PFSK-1 (cell line): ENCODE results near the gene MTX3.

Experiments
- FOXP2 ChIP-seq: optimal IDR thresholded peaks from 2 replicates; pipeline ENCODE3; 2011; ENCODE audit warnings: borderline replicate concordance, control low read depth, inconsistent platforms; ENCODE audit not compliant: insufficient read depth; ENCODE audit errors: extremely low read length, extremely low read depth
- POLR2AphosphoS5 ChIP-seq: IDR thresholded peaks from 2 replicates; pipeline ENCODE4 v1.6.1; 2012; ENCODE audit warnings: low read depth, mild to moderate bottlenecking, control low read depth, low read length, moderate library complexity
- SIN3A ChIP-seq: IDR thresholded peaks from 2 replicates; pipeline ENCODE4 v1.6.1; 2012; ENCODE audit warnings: mild to moderate bottlenecking, low read length, moderate library complexity, borderline replicate concordance; ENCODE audit not compliant: insufficient read depth
- TAF1 ChIP-seq: IDR thresholded peaks from 2 replicates; pipeline ENCODE4 v1.6.1; 2012; ENCODE audit warnings: low read length, control low read depth, borderline replicate concordance; ENCODE audit not compliant: insufficient read depth
- TF ChIP-seq, protein P1 (sequence below), 2 experiments: IDR thresholded peaks; 2 replicates each; pipeline versions ENCODE4 v1.6.1 to v1.8.0; 2011 to 2012; ENCODE audit warnings: low read depth in 2 of 2, low read length in 2 of 2, control low read depth in 1 of 2, inconsistent platforms in 1 of 2, mild to moderate bottlenecking in 1 of 2, moderate library complexity in 1 of 2; ENCODE audit not compliant: insufficient read depth in 1 of 2

Gene MTX3

DNA sequence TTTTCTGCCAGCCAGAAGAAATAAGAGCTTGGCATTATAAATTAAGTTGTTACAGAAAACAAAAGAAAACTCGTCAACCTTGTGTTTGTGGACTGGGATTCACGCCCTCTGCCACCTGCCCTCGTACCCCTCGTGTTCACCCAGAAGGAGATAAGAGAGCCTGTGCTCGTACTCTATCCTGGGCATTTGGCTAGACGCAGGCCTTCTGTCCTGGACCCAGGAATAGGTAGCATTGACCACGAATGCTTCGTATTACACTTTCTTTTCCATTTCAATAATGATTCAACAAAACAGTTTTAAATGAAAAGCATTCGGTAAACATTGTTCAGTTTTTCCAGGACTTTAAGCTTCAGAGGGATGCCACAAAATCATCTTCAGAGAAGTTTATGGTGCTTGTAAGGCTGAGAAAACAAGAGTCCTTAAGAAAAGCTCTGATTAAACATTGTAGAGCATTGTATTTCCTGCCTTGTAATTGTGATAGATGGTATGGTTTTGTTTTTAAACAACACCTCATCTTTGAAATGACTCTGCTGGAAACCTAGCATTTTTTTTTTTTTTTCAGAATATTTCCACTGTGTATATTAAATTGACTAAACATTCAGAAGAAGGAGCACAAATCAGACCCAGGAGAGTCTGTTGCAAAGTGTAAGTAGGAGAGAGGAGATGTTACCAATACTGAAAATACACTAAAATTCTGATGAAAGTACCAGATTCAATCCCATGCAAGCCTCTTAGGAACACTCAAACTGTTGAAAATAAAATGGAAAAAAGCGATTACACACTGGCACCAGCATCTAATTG lies 27.6 kb downstream of the MTX3 start:
- TF ChIP-seq, protein P1, sequence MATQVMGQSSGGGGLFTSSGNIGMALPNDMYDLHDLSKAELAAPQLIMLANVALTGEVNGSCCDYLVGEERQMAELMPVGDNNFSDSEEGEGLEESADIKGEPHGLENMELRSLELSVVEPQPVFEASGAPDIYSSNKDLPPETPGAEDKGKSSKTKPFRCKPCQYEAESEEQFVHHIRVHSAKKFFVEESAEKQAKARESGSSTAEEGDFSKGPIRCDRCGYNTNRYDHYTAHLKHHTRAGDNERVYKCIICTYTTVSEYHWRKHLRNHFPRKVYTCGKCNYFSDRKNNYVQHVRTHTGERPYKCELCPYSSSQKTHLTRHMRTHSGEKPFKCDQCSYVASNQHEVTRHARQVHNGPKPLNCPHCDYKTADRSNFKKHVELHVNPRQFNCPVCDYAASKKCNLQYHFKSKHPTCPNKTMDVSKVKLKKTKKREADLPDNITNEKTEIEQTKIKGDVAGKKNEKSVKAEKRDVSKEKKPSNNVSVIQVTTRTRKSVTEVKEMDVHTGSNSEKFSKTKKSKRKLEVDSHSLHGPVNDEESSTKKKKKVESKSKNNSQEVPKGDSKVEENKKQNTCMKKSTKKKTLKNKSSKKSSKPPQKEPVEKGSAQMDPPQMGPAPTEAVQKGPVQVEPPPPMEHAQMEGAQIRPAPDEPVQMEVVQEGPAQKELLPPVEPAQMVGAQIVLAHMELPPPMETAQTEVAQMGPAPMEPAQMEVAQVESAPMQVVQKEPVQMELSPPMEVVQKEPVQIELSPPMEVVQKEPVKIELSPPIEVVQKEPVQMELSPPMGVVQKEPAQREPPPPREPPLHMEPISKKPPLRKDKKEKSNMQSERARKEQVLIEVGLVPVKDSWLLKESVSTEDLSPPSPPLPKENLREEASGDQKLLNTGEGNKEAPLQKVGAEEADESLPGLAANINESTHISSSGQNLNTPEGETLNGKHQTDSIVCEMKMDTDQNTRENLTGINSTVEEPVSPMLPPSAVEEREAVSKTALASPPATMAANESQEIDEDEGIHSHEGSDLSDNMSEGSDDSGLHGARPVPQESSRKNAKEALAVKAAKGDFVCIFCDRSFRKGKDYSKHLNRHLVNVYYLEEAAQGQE (IDR thresholded peaks at IDR 0.05; ENCODE audit: insufficient read depth in 1 of 2, low read depth in 2 of 2, low read length in 2 of 2) = no peak
- no peak for TF ChIP-seq TAF1

DNA sequence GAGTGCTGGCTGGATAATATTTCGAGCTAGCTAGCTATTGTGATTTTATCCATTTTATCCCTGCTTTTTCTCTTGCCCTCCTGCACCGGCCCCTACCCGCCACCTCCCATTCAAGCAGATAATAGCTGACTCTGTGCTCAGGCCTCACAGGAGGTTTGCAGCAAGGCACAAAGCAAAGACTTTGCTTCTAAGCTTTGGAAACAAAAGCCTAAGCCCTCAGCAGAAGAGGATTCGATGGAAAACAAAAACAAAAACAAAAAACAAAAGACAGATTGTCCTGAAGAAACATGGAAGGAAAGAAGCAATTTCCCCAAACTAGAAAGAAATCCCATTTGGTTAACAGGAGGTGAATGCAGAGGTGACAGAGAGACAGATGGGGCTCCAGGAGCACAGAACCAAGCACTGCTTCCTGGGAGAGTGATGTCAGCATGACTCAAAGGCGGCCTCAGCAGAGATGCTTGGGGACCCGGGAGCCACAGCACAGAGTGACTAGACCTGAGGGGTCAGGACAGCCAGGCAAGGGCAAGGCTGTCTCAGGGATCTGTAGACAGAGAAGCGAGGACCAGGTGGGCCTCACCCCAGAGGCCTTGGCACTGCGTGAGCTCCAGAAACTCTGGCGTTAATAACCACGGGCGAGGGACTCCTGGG lies 28.4 kb downstream of the MTX3 start:
- no peak for TF ChIP-seq SIN3A
- no peak for TF ChIP-seq TAF1
- no peak for TF ChIP-seq POLR2AphosphoS5
- TF ChIP-seq FOXP2 = no peak
- TF ChIP-seq, protein P1 (IDR thresholded peaks at IDR 0.05; ENCODE audit: insufficient read depth in 1 of 2, low read depth in 2 of 2, low read length in 2 of 2) = no peak

DNA sequence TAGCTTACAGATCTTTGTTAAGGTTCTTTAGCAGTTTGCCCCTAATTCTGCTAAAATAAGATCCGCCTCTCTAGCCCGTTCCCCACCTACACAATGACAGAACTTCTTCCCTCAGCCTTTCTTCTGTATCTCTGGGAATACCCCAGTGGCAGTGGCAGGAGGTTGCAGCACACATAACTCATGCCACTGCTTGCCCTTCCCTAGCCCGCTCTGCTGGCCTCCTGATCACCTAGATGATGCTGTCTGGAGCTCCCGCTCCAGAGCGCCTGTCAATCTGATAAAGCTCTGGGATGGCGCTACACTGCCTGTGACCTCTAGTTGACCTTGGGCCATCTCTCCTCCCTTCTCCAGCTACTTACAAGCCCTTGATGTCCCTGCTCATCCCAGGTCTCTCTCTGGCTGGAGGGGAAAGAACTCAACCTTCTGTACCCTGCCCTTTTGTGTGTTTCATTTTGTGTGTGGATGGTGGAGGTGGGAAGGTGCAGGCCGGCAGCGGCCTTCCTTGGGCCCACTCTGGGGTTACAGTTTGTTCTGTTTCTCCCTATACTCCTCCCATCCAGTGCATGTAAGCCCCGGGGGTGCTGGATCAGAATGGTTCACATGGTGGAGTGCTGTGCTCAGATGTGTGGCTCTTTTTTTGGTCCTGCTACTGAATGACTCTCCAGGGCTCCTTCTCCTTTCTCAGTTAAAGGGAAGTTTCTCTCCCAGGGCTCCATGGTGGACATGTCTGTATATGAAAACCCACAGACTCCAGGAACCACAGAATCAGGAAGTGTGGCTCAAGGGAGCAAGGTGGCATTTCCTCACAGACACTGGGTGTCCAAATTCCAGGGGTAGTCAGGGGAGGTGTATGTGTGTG lies 29.1 kb downstream of the MTX3 start:
- no peak for TF ChIP-seq TAF1
- TF ChIP-seq SIN3A = no peak
- no peak for TF ChIP-seq POLR2AphosphoS5
- TF ChIP-seq, protein P1 (IDR thresholded peaks at IDR 0.05; ENCODE audit: insufficient read depth in 1 of 2, low read depth in 2 of 2, low read length in 2 of 2) = no peak
- TF ChIP-seq FOXP2 = no peak

DNA sequence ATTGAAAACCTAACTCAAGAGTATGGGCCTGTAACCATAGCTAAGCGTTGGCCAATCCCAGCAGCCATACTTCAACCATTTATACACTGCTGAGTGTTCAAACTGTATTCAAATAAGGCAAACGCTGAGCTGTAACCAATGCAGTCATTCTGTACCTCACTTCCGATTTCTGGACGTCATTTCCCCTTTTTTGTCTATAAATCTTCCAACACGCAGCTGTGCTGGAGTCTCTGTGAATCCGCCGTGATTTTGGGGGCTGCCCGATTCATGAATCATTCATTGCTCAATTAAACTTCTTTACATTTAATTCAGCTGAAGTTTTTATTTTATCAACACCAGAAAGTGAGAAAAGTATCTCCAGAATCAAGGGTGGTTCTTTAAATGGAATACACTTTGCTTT lies 31.7 kb downstream of the MTX3 start:
- TF ChIP-seq POLR2AphosphoS5 (no peak), SIN3A (no peak), TAF1 (no peak), FOXP2 (no peak)
- TF ChIP-seq, protein P1 (IDR thresholded peaks at IDR 0.05; ENCODE audit: insufficient read depth in 1 of 2, low read depth in 2 of 2, low read length in 2 of 2) = no peak
